ENCODE results near the gene NKX2-4. TPM values are rescaled to one million over a fixed set of nuclear protein-coding genes. Genes with fewer than 3 reads are reported as not detected.

The NKX2-4 gene
- total and polyA plus RNA-seq, 2 of the 13 experiments (the other 11 are each of a cell fraction or from before 2014, with no cell fraction given) = not detected

GRCh38 chr20:21372016-21372415 lies 25.3 kb downstream of the NKX2-4 start:
- BruUV-seq (replicated peaks) = no TSS peak
- no peaks in the 10 kb centered on the region for H3K9me3 ChIP-seq (ENCODE audit: low read length)
- in situ Hi-C loops (cut with HindIII; ENCODE audit: extremely low pct_ligation_motif_present, low pct_unique_long_range_greater_than_20kb) (no loop called here), intact Hi-C loops (cut with micrococcal nuclease; ENCODE audit: unreplicated experiment) (no loop called here)
- peaks cover 9% of the 10 kb centered on the region for H3K4me1 ChIP-seq (ENCODE audit: insufficient read depth, low read length)
- ChIA-PET CTCF (ENCODE audit: low intra/inter-chr PET ratio, low total read pairs) (no interaction called here), POLR2A (no interaction called here)
- H3K36me3 ChIP-seq (replicated peaks in 1 of 2; ENCODE audit: control insufficient read depth in 1 of 2, insufficient read depth in 2 of 2, low read length in 2 of 2) = peaks cover 10 to 48% of the 10 kb centered on the region in 2 experiments
- ATAC-seq (no peak), FAIRE-seq (no peak), DNase-seq (ENCODE audit: low spot score) (no peak)
- H3K27ac ChIP-seq (ENCODE audit: extremely low read length, insufficient read depth, low read length) = no peak overlapping the region
- H3K9ac ChIP-seq (ENCODE audit: insufficient read depth, low read depth, low read length) = no peak overlapping the region
- TF ChIP-seq SETDB1 (CRISPR knock-in tag; IDR thresholded peaks at IDR 0.05; ENCODE audit: borderline replicate concordance) = no peak
- no peak for TF ChIP-seq NFKBIZ (CRISPR knock-in tag; IDR thresholded peaks at IDR 0.05)
- TF ChIP-seq ARID2 (CRISPR knock-in tag; IDR thresholded peaks at IDR 0.05; ENCODE audit: borderline replicate concordance) = no peak
- no peak for TF ChIP-seq ZNF329 (CRISPR knock-in tag; IDR thresholded peaks at IDR 0.05; ENCODE audit: low read depth)
- TF ChIP-seq RXRB (CRISPR knock-in tag; IDR thresholded peaks at IDR 0.05; ENCODE audit: borderline replicate concordance) = no peak
- no peak for TF ChIP-seq ZNF646 (CRISPR knock-in tag; IDR thresholded peaks at IDR 0.05)
- no peak for TF ChIP-seq ZNF256 (CRISPR knock-in tag; conservative IDR thresholded peaks at IDR 0.05)
- TF ChIP-seq ZBTB8A (CRISPR knock-in tag; IDR thresholded peaks at IDR 0.05; ENCODE audit: borderline replicate concordance, low read depth) = no peak
- TF ChIP-seq FOXJ3 (CRISPR knock-in tag; IDR thresholded peaks at IDR 0.05; ENCODE audit: borderline replicate concordance) = no peak
- TF ChIP-seq NFIC (IDR thresholded peaks at IDR 0.05; ENCODE audit: low read length) = no peak
- no peak for TF ChIP-seq ATM (IDR thresholded peaks at IDR 0.05; ENCODE audit: borderline replicate concordance)
- no peak for TF ChIP-seq ZNF720 (CRISPR knock-in tag; IDR thresholded peaks at IDR 0.05)
- TF ChIP-seq ZNF451 (CRISPR knock-in tag; IDR thresholded peaks at IDR 0.05) = no peak
- TF ChIP-seq GATAD2A (CRISPR knock-in tag; IDR thresholded peaks at IDR 0.05) = no peak
- no peak for TF ChIP-seq MXI1 (IDR thresholded peaks at IDR 0.05; ENCODE audit: borderline replicate concordance, low read depth, low read length)
- no peak for TF ChIP-seq ZBTB38 (CRISPR knock-in tag; IDR thresholded peaks at IDR 0.05)
- no peak for TF ChIP-seq CERS6 (CRISPR knock-in tag; IDR thresholded peaks at IDR 0.05)
- no peaks in the 10 kb centered on the region for H3K27me3 ChIP-seq (ENCODE audit: control insufficient read depth in 1 of 2, insufficient read depth in 2 of 2, low read length in 2 of 2)
- no peak overlapping the region for H3K4me2 ChIP-seq (ENCODE audit: low read depth, low read length)
- peaks cover 26% of the 10 kb centered on the region for H3K79me2 ChIP-seq (ENCODE audit: insufficient read depth, low read length)
- H2AFZ ChIP-seq (ENCODE audit: low read length) = no peak overlapping the region
- 94% methylated on average over 2 of the region's 2 CpGs for WGBS (ENCODE audit: low lambda C conversion rate)
- no peaks in the 10 kb centered on the region; the same call in 1 of the 2 replicates for H4K20me1 ChIP-seq (ENCODE audit: insufficient read depth, low read length)
- no peak overlapping the region for H3K4me3 ChIP-seq (replicated peaks in 1 of 3; ENCODE audit: insufficient read depth in 1 of 3, low read depth in 2 of 3, low read length in 3 of 3)

All from HepG2 (cell line).